Lower leg skin (tissue), 4 donors: ENCODE measurements around the gene B9D1. TPM values are rescaled to one million over a fixed set of nuclear protein-coding genes. Genes with fewer than 3 reads are reported as not detected.
A peak's percentile ranks its signal among the peaks of the same experiment; 100 is the strongest.

Source experiments
- DNase-seq, 2 donors: peaks; one replicate each; pipeline ENCODE4 v3.0.0-alpha.2; 2019; ENCODE audit warnings: low spot score in 2 of 2
- H3K4me3 ChIP-seq: fragments of 200-600 bp; sonication (generic); 2 replicates; pipeline ENCODE4 v1.5.1; 2017; ENCODE audit warnings: mild to moderate bottlenecking, low read depth; ENCODE audit not compliant: poor library complexity, severe bottlenecking
- POLR2A ChIP-seq, 2 donors: fragments of 450-650 bp; IDR thresholded peaks; one replicate each; pipeline ENCODE4 v1.6.1; 2016 to 2017; ENCODE audit warnings: antibody characterized with exemption in 2 of 2, mild to moderate bottlenecking in 1 of 2, moderate library complexity in 1 of 2
- WGBS, 2 donors: methylation state at CpG; one replicate each; pipeline ENCODE4 v1.1.5; 2018; 5-methylcytosine and 5-hydroxymethylcytosine counted together
- intact Hi-C: fragments of 100-400 bp; cut with DNase I; formaldehyde crosslinking; loops from one replicate; pipeline ENCODE4 v1.15.0; 2023; ENCODE audit warnings: low total_unique reads
- total RNA-seq, 4 donors: library from RNA; depleted of rRNA; stranded (reverse); fragments of >200 nt; gene quantifications; one replicate each; pipeline ENCODE4 v1.1.0, GENCODE V29; 2016
- TF ChIP-seq, protein P1 (sequence below), 3 donors: fragments of 450-650 bp; IDR thresholded peaks; one replicate each; pipeline ENCODE4 v1.5.1; 2016; ENCODE audit warnings: antibody characterized with exemption in 3 of 3, mild to moderate bottlenecking in 3 of 3, moderate library complexity in 2 of 3

Gene B9D1
- total RNA-seq, 4 donors from 2014 or later, result 2.4 to 24.5 (median 19.5) TPM

GRCh38 chr17:19364699-19365498 lies 2.4 kb upstream of the B9D1 start:
- intact Hi-C loops, result loop anchor here (5.0 to 10.0 kb wide), 2 partner anchors 82 to 390 kb away; no protein-coding TSS in a partner anchor
- no peak for DNase-seq
- WGBS, 2 donors, result 75 to 80% methylated on average over 14 of the region's 14 CpGs
- no peak overlapping the region for H3K4me3 ChIP-seq
- TF ChIP-seq, protein P1, sequence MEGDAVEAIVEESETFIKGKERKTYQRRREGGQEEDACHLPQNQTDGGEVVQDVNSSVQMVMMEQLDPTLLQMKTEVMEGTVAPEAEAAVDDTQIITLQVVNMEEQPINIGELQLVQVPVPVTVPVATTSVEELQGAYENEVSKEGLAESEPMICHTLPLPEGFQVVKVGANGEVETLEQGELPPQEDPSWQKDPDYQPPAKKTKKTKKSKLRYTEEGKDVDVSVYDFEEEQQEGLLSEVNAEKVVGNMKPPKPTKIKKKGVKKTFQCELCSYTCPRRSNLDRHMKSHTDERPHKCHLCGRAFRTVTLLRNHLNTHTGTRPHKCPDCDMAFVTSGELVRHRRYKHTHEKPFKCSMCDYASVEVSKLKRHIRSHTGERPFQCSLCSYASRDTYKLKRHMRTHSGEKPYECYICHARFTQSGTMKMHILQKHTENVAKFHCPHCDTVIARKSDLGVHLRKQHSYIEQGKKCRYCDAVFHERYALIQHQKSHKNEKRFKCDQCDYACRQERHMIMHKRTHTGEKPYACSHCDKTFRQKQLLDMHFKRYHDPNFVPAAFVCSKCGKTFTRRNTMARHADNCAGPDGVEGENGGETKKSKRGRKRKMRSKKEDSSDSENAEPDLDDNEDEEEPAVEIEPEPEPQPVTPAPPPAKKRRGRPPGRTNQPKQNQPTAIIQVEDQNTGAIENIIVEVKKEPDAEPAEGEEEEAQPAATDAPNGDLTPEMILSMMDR (IDR thresholded peaks at IDR 0.05), result no peak
- TF ChIP-seq POLR2A (IDR thresholded peaks at IDR 0.05), result no peak

GRCh38 chr17:19363460-19364035 lies 1.0 kb upstream of the B9D1 start:
- TF ChIP-seq, protein P1 (IDR thresholded peaks at IDR 0.05), result no peak
- no peak for TF ChIP-seq POLR2A (IDR thresholded peaks at IDR 0.05)
- 50 to 57% methylated on average over 6 of the region's 6 CpGs for WGBS, 2 donors
- DNase-seq, result no peak
- no peak overlapping the region for H3K4me3 ChIP-seq
- intact Hi-C loops, result loop anchor here (5.0 to 10.0 kb wide), 2 partner anchors 84 to 391 kb away; no protein-coding TSS in a partner anchor

- no peak for TF ChIP-seq POLR2A (IDR thresholded peaks at IDR 0.05)
- TF ChIP-seq, protein P1 (IDR thresholded peaks at IDR 0.05), result no peak
- DNase-seq, result no peak
- WGBS, 2 donors, result 25 to 32% methylated on average over 14 of the region's 14 CpGs
- intact Hi-C loops, result loop anchor here (5.0 to 10.0 kb wide), 2 partner anchors 84 to 392 kb away; no protein-coding TSS in a partner anchor
- no peak overlapping the region for H3K4me3 ChIP-seq
Measured at GRCh38 chr17:19363114-19363438, 553 bp upstream of the B9D1 start.

DNA sequence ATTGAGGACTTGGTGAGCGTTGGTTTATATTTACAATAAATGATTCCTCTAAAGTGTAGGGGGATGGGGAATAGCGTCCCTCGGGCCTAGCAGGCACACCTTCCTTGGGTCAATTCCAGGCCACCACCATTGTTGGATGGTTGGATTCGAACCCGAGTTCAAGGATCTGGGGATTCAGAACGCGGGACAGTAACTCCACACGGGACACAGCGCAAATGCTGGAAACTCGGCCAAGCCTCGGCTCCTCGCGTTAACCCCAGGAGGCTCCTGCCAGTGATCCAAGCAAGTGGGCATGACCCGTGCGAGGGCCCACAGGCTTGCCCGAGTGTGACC lies 613 bp downstream of the B9D1 start:
- 15 to 37% methylated on average over 3 to 13 of the region's 16 CpGs for WGBS, 2 donors
- H3K4me3 ChIP-seq, result peak overlapping the region; percentile 47
- TF ChIP-seq, protein P1 (IDR thresholded peaks at IDR 0.05), result no peak
- no peak for TF ChIP-seq POLR2A (IDR thresholded peaks at IDR 0.05)
- peak in 1 of 2 donors; percentile 92 for DNase-seq
- intact Hi-C loops, result loop anchor here (5.0 to 10.0 kb wide), 2 partner anchors 85 to 393 kb away; no protein-coding TSS in a partner anchor

DNA sequence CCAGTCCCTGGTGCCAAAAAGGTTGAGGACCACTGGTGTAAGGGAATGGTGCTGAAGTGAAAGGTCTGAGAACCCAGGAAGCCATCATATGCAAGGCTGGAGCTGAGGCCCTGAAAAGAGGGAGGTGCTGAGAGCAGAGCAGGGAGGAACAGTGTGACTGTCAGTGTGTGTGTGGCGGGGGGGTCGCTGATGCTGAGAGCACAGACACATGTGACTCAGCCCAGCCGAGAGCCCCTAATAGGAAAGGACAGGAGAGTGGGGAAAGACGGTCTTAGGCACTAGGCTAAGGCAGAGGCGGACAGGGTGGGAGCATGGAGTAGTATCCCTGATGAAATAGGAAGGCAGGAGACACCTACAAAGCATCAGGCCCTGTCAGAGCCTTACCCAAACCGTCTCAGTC lies 1.2 kb downstream of the B9D1 start:
- intact Hi-C loops, result loop anchor here (5.0 to 10.0 kb wide), 2 partner anchors 86 to 393 kb away; no protein-coding TSS in a partner anchor
- 69 to 78% methylated on average over 6 of the region's 6 CpGs for WGBS, 2 donors
- no peak for DNase-seq
- TF ChIP-seq, protein P1 (IDR thresholded peaks at IDR 0.05), result no peak
- TF ChIP-seq POLR2A (IDR thresholded peaks at IDR 0.05), result no peak
- H3K4me3 ChIP-seq, result no peak overlapping the region
